GM21619 (cell line): ENCODE results near the gene KIF19.
"Not testable (repeated sequence)": the region's sequence is repeated elsewhere in the genome, so short reads cannot be mapped to it uniquely, and the experiment has no call there.

Experiments
- ATAC-seq: cut with Tn5 transposase; IDR thresholded peaks from one replicate; pipeline ENCODE4 v1.9.1; 2021; ENCODE audit not compliant: unreplicated experiment

Gene KIF19, protein sequence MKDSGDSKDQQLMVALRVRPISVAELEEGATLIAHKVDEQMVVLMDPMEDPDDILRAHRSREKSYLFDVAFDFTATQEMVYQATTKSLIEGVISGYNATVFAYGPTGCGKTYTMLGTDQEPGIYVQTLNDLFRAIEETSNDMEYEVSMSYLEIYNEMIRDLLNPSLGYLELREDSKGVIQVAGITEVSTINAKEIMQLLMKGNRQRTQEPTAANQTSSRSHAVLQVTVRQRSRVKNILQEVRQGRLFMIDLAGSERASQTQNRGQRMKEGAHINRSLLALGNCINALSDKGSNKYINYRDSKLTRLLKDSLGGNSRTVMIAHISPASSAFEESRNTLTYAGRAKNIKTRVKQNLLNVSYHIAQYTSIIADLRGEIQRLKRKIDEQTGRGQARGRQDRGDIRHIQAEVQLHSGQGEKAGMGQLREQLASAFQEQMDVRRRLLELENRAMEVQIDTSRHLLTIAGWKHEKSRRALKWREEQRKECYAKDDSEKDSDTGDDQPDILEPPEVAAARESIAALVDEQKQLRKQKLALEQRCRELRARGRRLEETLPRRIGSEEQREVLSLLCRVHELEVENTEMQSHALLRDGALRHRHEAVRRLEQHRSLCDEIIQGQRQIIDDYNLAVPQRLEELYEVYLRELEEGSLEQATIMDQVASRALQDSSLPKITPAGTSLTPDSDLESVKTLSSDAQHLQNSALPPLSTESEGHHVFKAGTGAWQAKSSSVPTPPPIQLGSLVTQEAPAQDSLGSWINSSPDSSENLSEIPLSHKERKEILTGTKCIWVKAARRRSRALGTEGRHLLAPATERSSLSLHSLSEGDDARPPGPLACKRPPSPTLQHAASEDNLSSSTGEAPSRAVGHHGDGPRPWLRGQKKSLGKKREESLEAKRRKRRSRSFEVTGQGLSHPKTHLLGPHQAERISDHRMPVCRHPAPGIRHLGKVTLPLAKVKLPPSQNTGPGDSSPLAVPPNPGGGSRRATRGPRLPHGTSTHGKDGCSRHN

DNA sequence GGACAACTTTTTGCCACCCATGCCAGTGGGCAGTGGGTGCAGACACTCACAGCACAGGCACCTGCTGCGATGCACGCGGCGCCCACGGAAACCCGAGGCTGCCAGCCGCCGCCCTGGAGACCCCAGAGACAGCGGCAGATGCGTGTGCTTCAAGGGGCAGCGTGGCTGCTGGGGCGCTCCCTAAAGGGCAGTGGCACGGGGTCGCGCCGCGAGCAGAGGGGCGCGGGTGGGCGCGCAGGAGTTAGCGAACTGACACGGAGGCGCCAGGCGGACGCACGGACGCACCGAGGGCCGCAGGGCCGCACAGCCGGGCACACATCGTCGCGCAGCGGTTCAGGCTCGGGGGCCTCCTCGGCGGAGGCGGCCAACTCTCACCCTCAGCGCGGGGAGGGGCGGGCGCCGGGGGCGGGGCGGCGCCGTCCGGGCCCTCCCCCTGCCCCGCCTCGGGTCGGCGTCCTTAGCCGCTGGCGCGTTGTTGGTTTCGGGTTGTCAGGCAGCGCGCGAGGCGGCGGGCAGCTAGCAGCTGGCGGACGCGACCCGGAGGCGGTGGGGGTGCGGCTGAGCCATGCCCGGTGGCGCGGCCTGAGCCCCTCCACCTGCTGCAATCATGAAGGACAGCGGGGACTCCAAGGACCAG is at the start of gene KIF19:
Gene KIF19, plus strand, starts transcription at position 484 of the 637 bp plus-strand sequence. Its CDS starts 124 bp downstream, at position 608.
- peak; percentile 68 for ATAC-seq

DNA sequence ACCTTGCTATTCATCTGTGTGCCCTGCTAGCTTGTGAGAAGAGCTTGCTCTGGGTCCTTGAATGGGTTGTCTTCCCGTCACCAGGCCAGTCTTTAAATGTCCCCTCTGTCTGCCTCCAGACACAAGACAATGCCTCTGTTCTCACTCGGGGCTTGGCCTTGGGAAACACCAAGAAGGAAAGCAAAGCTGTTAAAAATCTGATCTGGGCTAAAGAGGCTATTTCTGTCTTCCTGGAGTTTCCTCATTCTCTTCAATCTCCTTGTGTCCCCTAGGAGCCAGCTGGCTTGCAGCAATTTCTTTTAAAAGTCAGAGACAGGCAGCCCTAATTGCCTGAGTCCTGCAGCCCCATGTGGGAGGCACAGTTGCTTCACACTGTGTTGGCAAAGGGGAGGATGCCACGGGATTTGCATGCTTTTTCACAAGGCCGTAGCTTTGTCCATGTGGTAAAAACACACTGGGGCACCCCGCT is 49.5 kb upstream of the KIF19 start:
- ATAC-seq, result no peak

DNA sequence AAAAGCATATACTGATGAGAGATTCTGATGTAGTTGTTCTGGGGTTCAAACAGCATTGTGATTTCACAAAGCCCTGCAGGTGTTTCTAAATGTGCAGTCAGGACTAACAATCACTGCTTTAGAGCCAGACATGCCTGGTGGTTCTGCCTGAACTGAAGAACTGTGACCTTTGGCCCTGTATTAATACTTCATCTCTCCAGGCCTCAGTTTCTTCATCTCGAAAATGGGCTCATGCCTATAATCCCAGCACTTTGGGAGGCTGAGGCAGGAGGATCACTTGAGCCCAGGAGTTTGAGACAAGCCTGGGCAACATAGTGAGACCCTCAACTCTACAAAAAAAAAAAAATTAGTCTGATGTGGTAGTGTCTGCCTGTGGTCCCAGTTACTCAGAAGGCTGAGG is 48.1 kb upstream of the KIF19 start:
- no peak for ATAC-seq

DNA sequence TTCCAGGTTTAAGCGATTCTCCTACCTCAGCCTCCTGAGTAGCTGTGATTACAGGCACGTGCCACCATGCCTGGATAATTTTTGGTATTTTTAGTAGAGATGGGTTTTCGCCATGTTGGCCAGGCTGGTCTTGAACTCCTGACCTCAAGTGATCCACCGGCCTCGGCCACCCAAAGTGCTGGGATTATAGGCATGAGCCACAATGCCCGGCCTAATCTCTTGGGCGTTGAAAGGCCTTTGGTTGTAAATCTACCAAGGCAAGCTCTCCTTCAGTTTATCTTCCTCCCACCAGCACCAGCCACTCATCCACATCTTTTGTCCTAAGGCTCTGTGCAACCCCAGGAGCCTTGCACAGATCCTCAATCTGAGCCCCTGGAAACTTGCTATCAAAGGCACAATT is 46.4 kb upstream of the KIF19 start:
- ATAC-seq, result not testable (repeated sequence)

DNA sequence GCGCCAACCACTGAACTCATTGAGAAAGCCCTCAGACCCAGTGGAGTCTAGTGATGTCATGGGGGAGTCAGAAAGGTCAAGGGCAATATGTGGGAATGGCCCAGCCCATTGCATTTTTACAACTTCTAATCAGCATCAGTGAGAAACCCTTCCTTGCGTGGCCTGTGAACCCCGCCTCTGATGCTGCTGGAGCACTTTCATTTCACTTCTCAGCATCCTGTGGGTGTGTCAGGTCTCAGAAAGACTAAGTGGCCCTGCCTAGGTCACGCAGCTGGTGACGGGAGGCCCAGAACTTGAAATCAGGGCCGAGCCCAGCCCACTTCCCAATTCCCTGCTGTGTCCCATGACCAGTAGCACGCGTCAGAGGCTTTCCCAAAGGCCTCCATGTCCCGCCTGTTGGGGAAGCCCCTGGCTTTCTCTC is 45.9 kb upstream of the KIF19 start:
- no peak for ATAC-seq

DNA sequence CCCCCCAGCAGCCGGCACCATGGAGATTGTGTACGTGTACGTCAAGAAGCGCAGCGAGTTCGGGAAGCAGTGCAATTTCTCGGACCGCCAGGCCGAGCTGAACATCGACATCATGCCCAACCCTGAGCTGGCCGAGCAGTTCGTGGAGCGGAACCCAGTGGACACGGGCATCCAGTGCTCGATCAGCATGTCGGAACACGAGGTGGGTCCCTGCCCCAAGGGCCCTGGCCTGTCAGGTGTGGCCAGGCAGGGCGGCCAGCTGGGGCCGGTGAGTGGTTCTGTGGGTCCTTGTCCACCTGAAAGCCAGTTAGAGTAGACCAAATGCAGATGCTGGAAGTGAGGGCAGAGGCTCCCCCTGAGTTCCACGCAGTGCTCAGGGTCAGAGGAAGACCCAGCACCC is 44.2 kb upstream of the KIF19 start:
- no peak for ATAC-seq

DNA sequence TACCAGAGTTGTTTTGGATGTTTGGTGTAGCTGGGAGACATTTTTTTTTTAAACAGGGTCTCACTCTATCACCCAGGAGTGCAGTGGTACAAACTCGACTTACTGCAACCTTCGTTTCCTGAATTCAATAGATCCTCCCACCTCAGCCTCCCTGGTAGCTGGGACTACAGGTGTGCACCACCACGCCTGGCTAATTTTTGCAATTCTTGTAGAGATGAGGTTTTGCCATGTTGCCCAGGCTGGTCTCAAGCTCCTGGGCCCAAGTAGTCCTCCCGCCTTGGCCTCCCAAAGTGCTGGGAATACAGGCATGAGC is 43.8 kb upstream of the KIF19 start:
- not testable (repeated sequence) for ATAC-seq

DNA sequence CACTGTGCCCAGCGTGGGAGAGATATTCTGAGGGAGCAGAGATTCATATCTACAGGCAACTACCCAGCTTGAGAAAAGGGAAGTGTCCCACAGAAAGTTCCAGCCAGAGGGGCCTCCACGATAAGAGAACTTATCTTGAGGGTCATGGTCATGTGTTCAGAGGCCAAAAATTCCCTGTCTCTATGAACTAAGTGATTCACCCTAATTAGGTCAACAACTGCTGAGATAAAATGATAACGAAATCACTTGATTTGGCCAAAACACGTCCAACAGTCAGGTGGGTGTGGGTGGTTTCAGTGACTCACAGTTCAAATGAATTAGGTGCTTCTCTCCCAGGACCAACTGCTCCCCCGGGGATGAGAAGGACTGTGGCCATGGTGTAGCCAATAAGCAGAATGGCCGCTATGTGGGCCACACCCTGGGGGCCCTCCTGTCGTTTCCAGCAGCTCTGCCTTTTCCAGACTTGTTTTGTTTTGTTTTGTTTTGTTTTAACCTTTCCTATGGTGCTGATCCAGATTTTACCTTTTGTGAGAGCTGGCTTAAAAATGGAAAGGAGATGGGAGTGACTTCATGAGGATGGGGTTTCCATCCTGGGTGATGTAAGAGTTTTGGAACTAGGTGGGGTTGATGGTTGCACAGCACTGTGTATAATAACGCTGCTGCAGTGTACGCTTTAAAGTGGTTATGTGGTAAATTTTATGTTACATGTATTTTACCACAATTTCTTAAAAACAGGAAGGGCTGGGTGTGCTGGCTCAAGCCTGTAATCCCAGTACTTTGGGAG is 43.2 kb upstream of the KIF19 start:
- ATAC-seq, result no peak

DNA sequence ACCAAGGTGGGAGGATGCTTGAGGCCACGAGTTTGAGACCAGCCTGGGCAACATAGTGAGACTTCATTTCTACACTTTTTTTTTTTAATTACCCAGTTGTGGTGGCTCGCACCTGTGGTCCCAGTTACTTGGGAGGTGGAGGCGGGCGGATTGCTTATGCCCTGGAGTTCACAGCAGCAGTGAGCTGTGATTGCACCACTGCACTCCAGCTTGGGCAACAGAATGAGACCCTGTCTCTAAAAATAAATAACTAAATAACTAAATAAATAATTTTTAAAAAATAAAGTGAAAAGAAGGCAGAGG is 42.7 kb upstream of the KIF19 start:
- no peak for ATAC-seq

DNA sequence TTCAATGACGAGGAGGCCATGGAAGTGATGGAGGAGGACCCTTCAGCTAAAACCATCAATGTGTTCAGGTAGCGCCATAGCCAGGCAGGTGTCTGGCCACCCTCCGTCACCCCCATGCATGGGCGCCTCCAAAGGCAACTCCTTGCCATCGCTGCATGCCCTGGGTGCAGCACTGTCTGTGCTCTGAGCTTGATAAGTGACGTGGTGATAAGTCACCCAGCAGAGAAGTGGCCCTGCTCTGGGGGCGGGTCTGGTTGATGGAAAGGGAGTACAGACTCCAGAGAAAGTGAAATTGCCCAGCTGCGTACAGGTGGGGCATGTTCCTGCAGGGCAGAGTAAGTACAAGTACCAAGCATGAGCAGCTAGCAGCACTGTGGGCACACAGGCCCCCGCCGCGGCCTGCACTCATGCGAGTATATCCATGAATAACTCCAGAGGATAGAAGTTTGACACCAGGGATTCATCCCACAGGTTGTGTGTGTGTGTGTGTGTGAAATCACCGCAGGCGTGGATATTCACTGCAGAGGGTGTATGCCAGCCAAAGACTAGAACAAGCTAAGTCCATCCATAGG is 38.9 kb upstream of the KIF19 start:
- ATAC-seq, result no peak

DNA sequence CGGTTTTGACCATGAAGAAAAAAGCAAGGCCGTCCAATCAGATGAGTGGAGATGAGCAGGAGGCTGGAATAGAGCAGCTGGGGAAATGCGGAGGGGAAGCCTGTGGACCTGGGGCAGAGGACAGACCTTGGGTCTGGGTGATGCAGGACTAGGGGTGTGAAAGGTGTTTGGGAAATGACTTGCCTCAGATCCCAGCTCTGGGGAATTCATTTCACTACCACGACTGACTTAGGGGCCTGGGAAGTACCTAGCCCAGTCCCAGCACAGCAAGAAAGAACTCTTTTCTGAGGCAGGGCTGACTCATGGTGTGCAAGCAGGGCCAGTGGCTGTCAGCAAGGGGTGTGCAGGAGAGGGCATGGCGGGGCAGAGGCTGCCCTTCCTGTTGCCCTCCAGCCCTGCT is 37.2 kb upstream of the KIF19 start:
- peak; percentile 68 for ATAC-seq

DNA sequence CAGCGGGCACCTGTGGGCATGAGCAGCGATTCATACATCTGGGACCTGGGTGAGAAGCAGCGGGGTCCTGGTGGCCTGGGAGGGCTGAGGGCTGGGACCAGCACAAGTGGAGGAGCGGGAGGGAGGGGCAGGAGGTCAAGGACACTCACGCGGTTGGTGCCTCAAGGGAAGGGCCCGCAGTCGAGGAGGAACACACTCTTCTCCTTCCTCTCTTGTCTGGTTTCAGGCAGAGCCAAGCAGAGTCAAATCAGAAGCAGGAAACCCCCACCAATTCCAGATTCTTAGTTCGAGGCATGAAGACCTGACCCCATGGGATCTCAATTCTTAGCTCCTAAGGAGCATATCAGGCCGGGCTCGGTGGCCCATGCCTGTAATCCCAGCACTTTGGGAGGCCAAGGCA is 36.3 kb upstream of the KIF19 start:
- ATAC-seq, result no peak

DNA sequence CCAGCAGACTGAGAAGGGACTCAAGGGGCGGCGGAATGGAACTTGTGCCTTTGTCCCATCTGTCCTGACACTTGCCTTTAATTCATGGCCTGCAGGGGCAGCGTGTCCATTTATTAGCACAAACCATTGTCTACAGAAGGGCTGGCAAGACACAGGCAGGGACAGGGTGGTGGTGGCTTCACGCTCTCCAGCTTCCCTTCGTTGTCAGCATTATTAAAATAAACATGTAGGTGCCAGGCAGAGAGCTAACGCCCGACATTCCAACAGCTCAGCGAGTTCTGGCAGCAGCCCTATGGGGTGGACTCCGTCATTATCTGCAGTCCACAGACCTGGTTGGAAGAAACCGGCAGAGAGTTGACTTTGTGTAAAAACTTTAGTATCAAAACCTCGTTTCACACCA is 35.7 kb upstream of the KIF19 start:
- no peak for ATAC-seq

DNA sequence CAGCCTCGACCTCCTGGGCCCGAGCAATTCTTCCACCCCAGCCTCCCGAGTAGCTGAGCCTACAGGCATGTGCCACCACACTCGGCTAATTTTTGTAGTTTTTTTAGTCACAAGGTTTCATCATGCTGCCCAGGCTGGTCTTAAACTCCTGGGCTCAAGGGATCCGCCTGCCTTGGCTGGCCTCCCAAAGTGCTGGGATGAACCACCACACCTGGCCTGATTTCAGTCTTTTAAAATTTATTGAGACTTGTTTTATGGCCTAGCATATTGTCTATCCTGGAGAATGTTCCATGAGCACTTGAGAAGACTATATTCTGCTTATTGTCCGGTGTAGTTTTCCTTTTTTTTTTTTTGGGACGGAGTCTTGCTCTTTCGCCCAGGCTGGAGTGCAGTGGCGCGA is 33.5 kb upstream of the KIF19 start:
- no peak for ATAC-seq

DNA sequence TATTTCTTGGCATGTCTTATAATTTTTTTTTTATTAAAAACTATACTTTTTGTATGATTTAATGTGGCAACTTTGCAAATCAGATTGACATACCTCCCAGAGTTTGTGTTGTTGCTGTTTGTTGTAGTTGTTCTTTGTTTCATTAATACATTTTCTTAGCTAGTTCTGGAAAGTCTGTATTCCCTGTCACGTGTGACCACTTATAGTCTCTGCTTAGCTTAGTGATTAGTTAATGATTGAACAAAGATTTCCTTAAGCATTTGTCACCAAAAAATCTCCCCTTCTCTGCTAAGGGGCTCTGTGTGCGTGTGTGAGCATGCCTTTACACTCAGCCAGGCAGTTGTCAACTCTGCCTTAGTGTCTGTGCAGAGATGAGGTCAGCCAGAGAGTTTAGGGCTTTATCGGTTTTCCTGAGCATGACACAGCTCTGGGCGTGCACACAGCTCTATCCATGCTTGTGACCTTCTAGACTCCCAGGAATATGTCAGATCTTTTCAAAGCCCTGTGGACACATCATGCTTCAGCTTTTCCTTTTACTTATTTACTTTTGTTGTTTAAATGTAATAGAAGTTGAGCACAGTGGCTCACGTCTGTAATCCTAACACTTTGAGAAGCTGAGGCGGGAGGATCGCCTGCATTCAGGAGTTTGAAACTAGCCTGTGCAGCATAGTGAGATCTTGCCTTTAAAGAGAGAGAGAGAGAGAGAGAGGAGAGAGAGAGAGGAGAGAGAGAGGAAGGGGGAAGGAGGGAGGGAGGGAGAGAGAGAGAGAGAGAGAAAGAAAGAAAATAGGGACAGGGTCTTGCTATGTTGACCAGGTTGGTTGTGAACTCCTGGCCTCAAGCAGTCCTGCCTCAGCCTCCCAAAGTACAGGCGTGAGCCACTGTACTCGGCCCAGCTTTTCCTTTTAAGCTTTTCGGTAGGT is 30.1 kb upstream of the KIF19 start:
- no peak for ATAC-seq

DNA sequence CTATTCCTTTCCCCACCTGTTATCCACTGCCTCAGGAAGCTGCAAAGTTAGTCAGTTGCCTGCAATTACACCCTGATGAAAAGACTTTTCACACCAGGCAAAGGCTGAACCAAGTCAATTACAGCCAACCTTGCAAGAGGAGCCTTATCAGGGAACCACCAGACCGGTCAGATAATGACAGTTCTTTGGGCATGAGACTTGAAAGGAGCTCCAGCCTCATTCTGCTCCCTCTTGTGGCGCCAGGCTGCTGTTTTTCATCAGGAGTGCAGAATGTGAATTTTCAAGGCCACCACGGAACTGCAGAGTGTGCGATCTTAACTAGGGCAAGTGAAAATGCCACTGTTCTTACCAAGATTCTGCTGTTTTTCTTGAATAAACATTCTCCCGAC is 29.5 kb upstream of the KIF19 start:
- no peak for ATAC-seq

DNA sequence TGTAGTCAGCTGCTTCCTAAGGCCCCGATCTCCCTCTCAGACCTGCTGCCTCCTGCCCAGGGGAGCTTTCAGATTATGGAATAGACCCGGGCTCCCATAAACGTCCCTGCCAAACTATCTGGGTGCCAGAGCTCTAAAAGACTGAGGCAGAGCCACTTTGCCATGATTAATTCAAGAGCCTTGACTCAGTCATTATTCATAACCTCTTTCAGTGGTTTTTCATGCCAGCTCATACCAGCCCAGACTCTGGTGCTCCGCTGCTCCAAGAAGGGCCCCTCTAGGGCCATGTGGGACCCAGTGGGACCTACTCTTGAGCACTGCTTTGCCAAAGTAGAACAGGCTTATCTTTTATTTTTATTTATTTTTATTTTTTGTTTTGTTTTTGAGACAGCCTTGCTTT is 28.1 kb upstream of the KIF19 start:
- ATAC-seq, result no peak

DNA sequence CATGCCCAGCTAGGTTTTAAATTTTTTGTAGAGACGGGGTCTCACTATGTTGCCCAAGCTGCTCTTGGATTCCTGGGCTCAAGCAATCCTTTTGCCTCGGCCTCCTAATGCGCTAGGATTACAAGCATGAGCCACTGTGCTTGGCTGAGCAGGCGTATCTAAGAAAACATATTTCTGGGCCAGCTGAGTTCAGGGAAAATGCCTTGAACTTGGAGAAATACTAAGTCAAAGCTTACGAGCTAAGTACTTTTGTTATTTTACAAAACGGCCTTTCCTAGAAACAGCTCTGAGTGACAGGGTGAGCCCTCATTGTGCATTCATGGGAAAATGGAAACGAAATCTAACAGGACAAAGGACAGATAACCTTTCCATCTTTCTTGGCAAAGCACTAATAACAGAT is 27.2 kb upstream of the KIF19 start:
- no peak for ATAC-seq

DNA sequence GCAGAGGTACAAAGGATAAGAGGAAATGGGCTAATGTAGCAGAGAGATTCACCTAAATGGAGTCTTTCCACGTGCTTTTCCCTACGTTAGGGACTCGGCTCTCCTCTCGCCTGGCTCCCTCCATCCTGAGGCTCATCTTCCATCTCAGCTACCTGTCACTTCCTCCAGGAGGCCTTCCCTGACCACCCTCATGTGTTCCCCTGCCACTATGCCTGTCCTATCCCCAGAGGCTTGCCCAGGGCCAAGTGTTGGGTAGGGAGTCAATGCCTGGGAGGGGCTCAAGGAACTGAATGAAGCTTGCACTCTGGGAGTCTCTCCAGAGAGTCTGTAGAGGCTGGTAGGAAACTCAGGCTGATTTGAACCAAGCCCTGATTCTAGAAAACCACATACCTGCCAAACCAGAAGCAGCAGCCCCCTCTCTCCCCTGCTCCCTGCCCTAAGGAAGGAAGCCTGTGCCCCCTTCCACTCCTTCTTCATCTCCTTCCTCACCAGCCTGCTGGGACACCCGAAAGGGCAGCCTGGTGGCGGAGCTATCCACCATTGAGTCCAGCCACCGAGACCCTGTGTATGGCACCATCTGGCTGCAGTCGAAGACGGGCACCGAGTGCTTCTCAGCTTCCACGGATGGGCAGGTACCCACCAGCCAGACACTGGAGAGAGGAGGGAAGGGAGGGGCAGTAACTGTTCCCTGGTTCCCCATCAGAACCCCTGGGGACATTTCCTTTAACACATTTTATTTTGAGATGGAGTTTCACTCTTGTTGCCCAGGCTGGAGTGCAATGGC is 26.6 kb upstream of the KIF19 start:
- ATAC-seq, result no peak
